GM18951 (cell line): ENCODE measurements around the gene FCHO2.

Source experiments
- POLR2A ChIP-seq: IDR thresholded peaks from 4 replicates; pipeline ENCODE4 v1.6.1; 2011; ENCODE audit warnings: mild to moderate bottlenecking; ENCODE audit not compliant: insufficient read length, insufficient read depth; ENCODE audit errors: extremely low read depth
- in situ Hi-C: fragments of 300-500 bp; cut with MboI; formaldehyde crosslinking; loops from one replicate; pipeline ENCODE4 v1.12.0; 2022; ENCODE audit warnings: low sequenced_read_pairs, mixed read lengths, inconsistent platforms; ENCODE audit not compliant: unreplicated experiment

Gene FCHO2

DNA sequence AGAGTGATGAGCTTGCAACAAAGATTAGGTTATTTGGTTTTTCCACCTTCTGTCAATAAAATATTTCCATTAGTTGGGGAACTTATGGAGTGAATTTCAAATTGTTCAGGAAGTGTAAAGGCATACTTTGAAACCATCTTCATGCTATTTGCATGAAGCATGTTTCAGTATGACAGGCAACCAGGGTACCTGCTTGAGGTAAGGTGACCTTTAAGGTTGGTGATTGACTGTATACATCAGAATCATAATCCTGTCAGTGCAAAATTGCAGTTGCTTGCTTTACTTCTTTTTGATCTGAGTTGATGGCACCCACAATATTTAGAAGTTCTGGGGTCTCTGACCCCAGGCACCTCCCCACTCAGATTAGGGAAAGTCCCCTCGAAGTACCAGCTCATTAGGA lies 138.6 kb downstream of the FCHO2 start:
- no peak for TF ChIP-seq POLR2A
- in situ Hi-C loops: no loop called here

DNA sequence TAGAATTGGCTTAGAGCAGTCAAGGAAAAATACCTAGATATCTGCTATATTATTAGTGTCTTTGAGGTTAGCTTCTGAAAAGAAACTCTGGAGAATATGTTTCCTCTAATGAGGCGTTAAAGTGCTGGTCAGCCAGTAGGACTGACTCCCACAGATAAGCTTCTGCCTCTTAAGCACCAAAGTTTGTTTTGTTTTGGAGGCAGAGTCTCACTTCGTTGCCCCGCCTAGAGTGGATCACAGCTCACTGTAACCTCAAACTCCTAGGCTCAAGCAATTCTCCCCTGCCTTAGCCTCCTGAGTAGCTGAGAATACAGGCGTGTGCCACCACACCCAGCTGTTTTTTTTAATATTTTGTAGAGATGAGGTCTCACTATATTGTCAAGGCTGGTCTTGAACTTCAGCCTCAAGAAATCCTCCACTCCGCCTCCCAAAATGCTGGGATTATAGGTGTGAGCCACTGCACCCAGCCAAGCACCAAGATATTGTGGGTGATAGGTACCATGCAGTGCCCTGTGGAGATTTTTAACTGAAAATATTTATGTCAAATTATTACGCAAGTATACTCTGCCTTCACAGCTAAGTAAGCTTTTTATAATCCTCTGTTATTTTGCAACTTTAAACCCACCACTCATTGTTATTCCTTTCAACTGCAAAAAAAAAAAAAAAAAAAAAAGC lies 139.9 kb downstream of the FCHO2 start:
- TF ChIP-seq POLR2A: no peak
- in situ Hi-C loops: no loop called here

- in situ Hi-C loops: no loop called here
- no peak for TF ChIP-seq POLR2A
These were observed 140.4 kb downstream of the FCHO2 start for GRCh38 chr5:73096239-73096575.

- in situ Hi-C loops: no loop called here
- no peak for TF ChIP-seq POLR2A
These were observed 141.9 kb downstream of the FCHO2 start for GRCh38 chr5:73097740-73098139.

GRCh38 chr5:73100109-73100508 lies 144.3 kb downstream of the FCHO2 start:
- in situ Hi-C loops: no loop called here
- no peak for TF ChIP-seq POLR2A

GRCh38 chr5:73103870-73104299 lies 148.0 kb downstream of the FCHO2 start:
- in situ Hi-C loops: no loop called here
- no peak for TF ChIP-seq POLR2A

DNA sequence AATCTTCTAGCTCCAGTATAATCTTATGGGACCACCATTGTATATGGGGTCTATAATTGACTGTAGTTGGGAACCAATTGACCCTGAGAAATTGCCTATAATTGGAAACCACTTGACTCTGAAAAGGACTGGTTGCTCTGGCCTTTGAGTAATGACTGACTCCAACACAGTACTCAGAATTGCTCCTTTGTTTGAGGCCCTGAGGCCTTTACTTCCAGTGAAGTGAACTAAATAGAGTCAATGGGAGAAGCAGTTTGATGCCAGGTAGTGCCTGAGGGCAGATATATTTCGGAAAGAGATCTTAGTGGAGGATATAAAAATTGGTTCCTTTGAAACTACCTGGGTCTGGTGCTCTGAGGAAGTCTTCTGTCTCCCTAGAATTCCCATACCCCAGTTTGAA lies 148.5 kb downstream of the FCHO2 start:
- in situ Hi-C loops: no loop called here
- no peak for TF ChIP-seq POLR2A

- in situ Hi-C loops: no loop called here
- TF ChIP-seq POLR2A: no peak
These were observed 150.5 kb downstream of the FCHO2 start for GRCh38 chr5:73106335-73106734.

DNA sequence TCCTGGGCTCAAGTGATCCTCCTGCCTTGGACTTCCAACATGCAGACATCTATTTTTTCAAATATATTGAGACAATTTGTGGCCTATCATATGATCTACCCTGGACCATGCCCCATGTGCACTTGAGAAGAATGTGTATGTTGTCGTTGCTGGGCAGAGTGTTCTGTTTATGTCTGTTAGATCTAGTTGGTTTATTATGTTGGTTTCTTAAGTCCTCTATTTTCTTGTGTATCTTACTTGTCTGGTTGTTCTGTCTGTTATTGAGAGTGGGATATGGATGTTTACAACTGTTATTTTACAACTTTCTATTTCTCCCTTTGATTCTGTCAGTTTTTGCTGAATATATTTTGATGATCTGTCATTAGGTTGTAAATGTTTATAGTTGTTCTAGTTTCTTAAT lies 154.3 kb downstream of the FCHO2 start:
- no peak for TF ChIP-seq POLR2A
- in situ Hi-C loops: no loop called here

DNA sequence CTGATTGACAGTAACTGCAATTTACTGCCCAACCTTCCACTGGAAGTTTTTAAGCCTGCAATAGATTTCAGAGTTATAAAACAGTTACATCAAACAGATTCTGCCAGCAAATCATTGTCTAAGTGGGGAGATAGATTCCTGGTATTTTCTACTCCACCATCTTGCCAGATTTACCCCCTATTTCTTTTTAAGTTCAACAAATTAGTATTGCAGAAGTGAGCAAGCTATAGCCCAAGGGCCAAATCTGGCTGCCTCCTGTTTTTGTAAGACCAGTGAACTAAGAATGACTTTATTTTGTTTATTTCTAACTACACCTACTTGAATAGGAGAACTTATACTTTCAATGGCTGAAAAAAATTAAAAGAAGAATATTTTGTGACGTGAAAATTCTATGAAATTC lies 155.7 kb downstream of the FCHO2 start:
- no peak for TF ChIP-seq POLR2A
- in situ Hi-C loops: no loop called here

GRCh38 chr5:73112359-73112758 lies 156.5 kb downstream of the FCHO2 start:
- in situ Hi-C loops: no loop called here
- TF ChIP-seq POLR2A: no peak

- TF ChIP-seq POLR2A: no peak
- in situ Hi-C loops: no loop called here
These were observed 158.3 kb downstream of the FCHO2 start for GRCh38 chr5:73114044-73114688.

- in situ Hi-C loops: no loop called here
- TF ChIP-seq POLR2A: no peak
These were observed 159.7 kb downstream of the FCHO2 start for GRCh38 chr5:73115399-73116051.

DNA sequence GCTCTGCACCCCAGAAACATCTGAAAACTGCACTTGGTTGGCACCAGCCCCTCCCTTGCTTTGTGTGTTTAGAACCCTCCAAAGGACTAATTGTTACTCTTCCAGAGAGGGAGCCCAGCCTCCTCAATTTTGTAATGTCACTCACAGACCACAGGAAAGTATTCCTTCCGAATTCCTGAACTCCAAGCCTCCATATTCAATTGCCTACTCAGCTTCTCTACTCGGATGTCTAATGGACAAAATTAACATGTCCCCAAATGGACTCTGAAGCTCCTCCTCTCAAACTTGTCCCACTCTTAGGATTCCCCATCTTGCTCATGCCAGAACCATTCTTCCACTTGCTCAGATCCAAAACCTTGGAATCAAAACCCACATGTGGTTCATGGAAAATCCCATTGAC lies 160.7 kb downstream of the FCHO2 start:
- TF ChIP-seq POLR2A: no peak
- in situ Hi-C loops: no loop called here
